Caco-2 (cell line): ENCODE measurements around the gene CMTM4. TPM values are rescaled to one million over a fixed set of nuclear protein-coding genes. Genes with fewer than 3 reads are reported as not detected.

ENCODE experiments used
- BruUV-seq: library from RNA; stranded (reverse); fragments of 400-500 nt; replicated peaks from 2 replicates; lab custom pipeline; 2021; lab: Mats Ljungman, UMichigan
- CTCF ChIA-PET: fragments of 300-600 bp; sonication (Branson Sonifier 250); formaldehyde crosslinking; loops from one replicate; lab custom pipeline; 2022; ENCODE audit warnings: antibody characterized with exemption; lab: Charles Lee
- POLR2A ChIA-PET: fragments of 300-600 bp; sonication (Branson Sonifier 250); formaldehyde crosslinking; loops from one replicate; lab custom pipeline; 2022; ENCODE audit warnings: antibody characterized with exemption; lab: Charles Lee
- DNase-seq, 2 experiments: peaks; one replicate each; pipeline versions ENCODE4 v3.0.0 to v3.0.0-alpha.2; 2020 to 2022
- H3K27me3 ChIP-seq: replicated peaks from 2 replicates; pipeline ENCODE4 v1.6.0; 2011; ENCODE audit warnings: low read length; ENCODE audit not compliant: control insufficient read depth, insufficient read depth
- H3K36me3 ChIP-seq: 2 replicates; pipeline ENCODE4 v1.5.1; 2011; ENCODE audit warnings: low read length; ENCODE audit not compliant: control insufficient read depth, insufficient read depth
- H3K4me1 ChIP-seq: fragments of 250-450 bp; sonication (Bioruptor Pico); 2 replicates; pipeline ENCODE4 v1.5.1; 2020; ENCODE audit warnings: mild to moderate bottlenecking
- H3K4me3 ChIP-seq: 2 replicates; pipeline ENCODE4 v1.5.1; 2011; ENCODE audit warnings: low read depth, mild to moderate bottlenecking, control low read depth, low read length
- H3K9me3 ChIP-seq: fragments of 250-450 bp; sonication (Bioruptor Pico); 2 replicates; pipeline ENCODE4 v1.5.1; 2020; ENCODE audit warnings: mild to moderate bottlenecking, moderate library complexity
- H3K27ac Mint-ChIP-seq: one replicate; pipeline ENCODE4 v1.8.0; 2022; ENCODE audit warnings: mixed read lengths; ENCODE audit not compliant: unreplicated experiment
- H3K27me3 Mint-ChIP-seq: one replicate; pipeline ENCODE4 v1.8.0; 2022; ENCODE audit warnings: mixed read lengths; ENCODE audit not compliant: insufficient read depth, unreplicated experiment
- H3K36me3 Mint-ChIP-seq: one replicate; pipeline ENCODE4 v1.8.0; 2022; ENCODE audit warnings: mild to moderate bottlenecking, mixed read lengths; ENCODE audit not compliant: insufficient read depth, unreplicated experiment
- H3K4me1 Mint-ChIP-seq: one replicate; pipeline ENCODE4 v1.8.0; 2022; ENCODE audit warnings: low read depth, mixed read lengths; ENCODE audit not compliant: unreplicated experiment
- H3K4me3 Mint-ChIP-seq: one replicate; pipeline ENCODE4 v1.8.0; 2022; ENCODE audit warnings: mild to moderate bottlenecking, moderate library complexity, mixed read lengths; ENCODE audit not compliant: unreplicated experiment
- H3K9me3 Mint-ChIP-seq: one replicate; pipeline ENCODE4 v1.8.0; 2022; ENCODE audit warnings: mixed read lengths; ENCODE audit not compliant: unreplicated experiment
- CTCF ChIP-seq, 2 experiments: fragments of 200-600 bp in 1 of 2; IDR thresholded peaks; 1 replicate in 1 of 2; 2 replicates in 1 of 2; pipeline versions ENCODE4 v1.5.1 to v1.8.0; 2011 to 2022; ENCODE audit warnings: antibody characterized with exemption in 1 of 2, control low read depth in 1 of 2, inconsistent platforms in 1 of 2, low read depth in 1 of 2, low read length in 1 of 2, mild to moderate bottlenecking in 1 of 2, moderate library complexity in 1 of 2; ENCODE audit not compliant: insufficient read depth in 1 of 2, severe bottlenecking in 1 of 2, unreplicated experiment in 1 of 2
- intact Hi-C: fragments of 100-400 bp; cut with micrococcal nuclease; formaldehyde crosslinking; loops from one replicate; pipeline ENCODE4 v1.10.0; 2022; ENCODE audit not compliant: unreplicated experiment
- total RNA-seq: library from RNA; stranded (reverse); gene quantifications from 2 replicates; pipeline ENCODE4 v1.2.3, GENCODE V29; 2022

Gene CMTM4
- total RNA-seq, 1 experiment from 2014 or later = 108 TPM

DNA sequence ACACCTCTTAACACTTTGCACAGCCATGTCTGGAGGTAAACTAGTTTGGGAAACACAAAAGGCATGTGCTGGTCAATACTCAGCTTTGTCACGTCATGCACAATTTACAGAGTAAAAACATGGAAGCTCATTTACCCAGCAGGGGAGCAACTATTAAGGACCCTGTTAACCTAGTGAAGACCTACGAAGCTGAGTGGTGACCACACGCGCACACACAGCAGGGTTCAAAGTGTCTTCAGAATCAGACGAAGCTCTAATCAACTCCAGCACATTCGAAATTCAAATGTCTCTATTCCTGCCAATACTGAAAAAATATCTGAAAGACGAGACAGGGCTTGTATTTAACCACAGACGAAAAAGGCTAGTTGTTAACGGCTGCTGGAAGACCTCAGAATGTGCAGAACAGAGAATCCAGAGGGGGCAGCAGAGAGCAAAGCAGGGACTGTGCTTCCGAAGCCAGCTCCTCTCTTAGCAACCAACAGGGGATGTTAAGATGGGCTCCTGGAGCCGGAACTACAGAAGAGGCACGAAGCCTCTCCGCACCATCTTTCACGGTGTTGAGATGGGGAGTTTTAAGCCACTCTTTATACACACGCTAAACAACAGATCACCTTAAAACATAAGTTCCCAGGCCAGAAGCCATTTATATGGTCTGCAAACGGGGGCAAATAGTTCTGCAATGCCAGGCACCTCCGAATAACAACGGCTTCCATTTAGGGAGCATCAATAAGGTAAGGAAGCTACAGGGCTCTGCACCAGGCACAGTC lies 45.7 kb downstream of the CMTM4 start:
- Mint-ChIP-seq H3K4me1 (peaks cover 24% of the 10 kb centered on the region), H3K4me3 (peak overlapping the region; percentile 42), H3K9me3 (no peaks in the 10 kb centered on the region), H3K27ac (no peak overlapping the region), H3K27me3 (no peaks in the 10 kb centered on the region), H3K36me3 (peaks cover under 1% of the 10 kb centered on the region)
- CTCF ChIA-PET = interaction anchor here (0.5 to 2.8 kb wide), 19 partner anchors 11 to 223 kb away, joined by 3 to 39 read pairs (median 5); partner anchors contain the start of genes CMTM4 and DYNC1LI2
- intact Hi-C loops = loop anchor here (1.0 to 2.0 kb wide), 3 partner anchors 22 to 44 kb away; no protein-coding TSS in a partner anchor
- H3K4me3 ChIP-seq = no peak overlapping the region
- no peaks in the 10 kb centered on the region for H3K27me3 ChIP-seq
- peak; percentile 75 to 86 for DNase-seq
- no peaks in the 10 kb centered on the region for H3K36me3 ChIP-seq
- POLR2A ChIA-PET = interaction anchor here (0.5 kb wide), 1 partner anchor 35 kb away, joined by 5 read pairs; no protein-coding TSS in a partner anchor
- TF ChIP-seq CTCF (IDR thresholded peaks at IDR 0.05; ENCODE audit: insufficient read depth in 1 of 2, low read depth in 1 of 2, low read length in 1 of 2, severe bottlenecking in 1 of 2, unreplicated experiment in 1 of 2) = peak; percentile 92 to 96
- no TSS peak for BruUV-seq
- H3K4me1 ChIP-seq = peaks cover 19% of the 10 kb centered on the region; the same call in 1 of the 2 replicates
- no peaks in the 10 kb centered on the region for H3K9me3 ChIP-seq

- H3K27ac Mint-ChIP-seq = no peak overlapping the region
- Histone ChIP-seq H3K9me3 (no peaks in the 10 kb centered on the region), H3K27me3 (no peaks in the 10 kb centered on the region), H3K4me3 (no peak overlapping the region), H3K4me1 (peaks cover 19% of the 10 kb centered on the region; the same call in 1 of the 2 replicates), H3K36me3 (no peaks in the 10 kb centered on the region)
- no peaks in the 10 kb centered on the region for H3K9me3 Mint-ChIP-seq
- no peak for TF ChIP-seq CTCF (IDR thresholded peaks at IDR 0.05; ENCODE audit: insufficient read depth in 1 of 2, low read depth in 1 of 2, low read length in 1 of 2, severe bottlenecking in 1 of 2, unreplicated experiment in 1 of 2)
- peaks cover 5% of the 10 kb centered on the region for H3K36me3 Mint-ChIP-seq
- no peak for DNase-seq
- ChIA-PET POLR2A (no interaction called here), CTCF (no interaction called here)
- no peak overlapping the region for H3K4me3 Mint-ChIP-seq
- H3K4me1 Mint-ChIP-seq = peaks cover 24% of the 10 kb centered on the region
- intact Hi-C loops = loop anchor here (2.0 kb wide), 1 partner anchor 41 kb away; no protein-coding TSS in a partner anchor
- no peaks in the 10 kb centered on the region for H3K27me3 Mint-ChIP-seq
- BruUV-seq = no TSS peak
These were observed 46.8 kb downstream of the CMTM4 start for GRCh38 chr16:66649636-66650205.

DNA sequence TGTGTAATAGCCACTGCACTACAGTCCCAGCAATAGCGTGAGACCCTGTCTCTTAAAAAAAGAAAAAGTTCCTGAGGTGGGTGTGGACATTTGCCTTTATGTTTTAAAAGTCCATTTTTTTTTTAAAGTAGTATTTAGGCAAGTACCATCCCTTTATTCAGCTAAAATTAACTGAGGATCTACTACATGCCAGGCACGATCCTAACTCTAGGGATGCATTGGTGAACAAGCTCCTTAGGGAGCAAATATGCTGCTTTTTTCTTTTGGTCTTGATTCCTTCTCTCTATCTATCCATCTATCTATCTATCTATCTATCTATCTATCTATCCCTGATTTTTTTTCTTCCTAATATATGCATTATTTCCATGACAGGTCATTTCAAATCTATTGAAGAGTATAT lies 47.4 kb downstream of the CMTM4 start:
- TF ChIP-seq CTCF (IDR thresholded peaks at IDR 0.05; ENCODE audit: insufficient read depth in 1 of 2, low read depth in 1 of 2, low read length in 1 of 2, severe bottlenecking in 1 of 2, unreplicated experiment in 1 of 2) = no peak
- H3K27me3 Mint-ChIP-seq = no peaks in the 10 kb centered on the region
- intact Hi-C loops = no loop called here
- Histone ChIP-seq H3K27me3 (no peaks in the 10 kb centered on the region), H3K9me3 (no peaks in the 10 kb centered on the region), H3K36me3 (no peaks in the 10 kb centered on the region), H3K4me3 (no peak overlapping the region), H3K4me1 (peaks cover 19% of the 10 kb centered on the region; the same call in 1 of the 2 replicates)
- no peaks in the 10 kb centered on the region for H3K9me3 Mint-ChIP-seq
- no peak overlapping the region for H3K4me3 Mint-ChIP-seq
- H3K27ac Mint-ChIP-seq = no peak overlapping the region
- BruUV-seq = no TSS peak
- peaks cover 5% of the 10 kb centered on the region for H3K36me3 Mint-ChIP-seq
- DNase-seq = no peak
- H3K4me1 Mint-ChIP-seq = peaks cover 20% of the 10 kb centered on the region
- CTCF ChIA-PET = interaction anchor here (0.6 kb wide), 1 partner anchor 250 kb away, joined by 3 read pairs; no protein-coding TSS in a partner anchor
- POLR2A ChIA-PET = no interaction called here
